ENCODE measurements around the gene POLR2A. TPM values are rescaled to one million over a fixed set of nuclear protein-coding genes. Genes with fewer than 3 reads are reported as not detected.
"Not testable (repeated sequence)": the region's sequence is repeated elsewhere in the genome, so short reads cannot be mapped to it uniquely, and the experiment has no call there.

Gene POLR2A
- total RNA-seq, 1 donor: 74.1 TPM

GRCh38 chr17:7479213-7480088 is 4.7 kb upstream of the POLR2A start, which contains the start of gene ZBTB4:
ZBTB4 (minus strand) TSS chr17:7479631; CDS start chr17:7466801, 12,830 bp downstream.
- no peak for TF ChIP-seq CTCF (IDR thresholded peaks at IDR 0.05; ENCODE audit: insufficient read depth, low read length)
- peak within 1 kb of the TSS; percentile 87 for H3K4me3 ChIP-seq (ENCODE audit: low read depth, low read length)
- DNase-seq (ENCODE audit: low read depth): no peak

- H3K4me3 ChIP-seq (ENCODE audit: low read depth, low read length): peak overlapping the region; percentile 73
- peak; percentile 40 for DNase-seq (ENCODE audit: low read depth)
- no peak for TF ChIP-seq CTCF (IDR thresholded peaks at IDR 0.05; ENCODE audit: insufficient read depth, low read length)
Measured at GRCh38 chr17:7480089-7480384, 4.1 kb upstream of the POLR2A start.

- not testable (repeated sequence) for DNase-seq (ENCODE audit: low read depth)
- peak within 1 kb of the TSS; percentile 73 for H3K4me3 ChIP-seq (ENCODE audit: low read depth, low read length)
Measured at GRCh38 chr17:7481275-7481674, 2.9 kb upstream of the POLR2A start, which contains the start of gene SLC35G6. SLC35G6 (plus strand) TSS chr17:7481446; CDS start chr17:7481517, 71 bp downstream.

GRCh38 chr17:7481842-7482741 is 2.1 kb upstream of the POLR2A start:
- not testable (repeated sequence) for H3K4me3 ChIP-seq (ENCODE audit: low read depth, low read length); DNase-seq (ENCODE audit: low read depth)

- H3K4me3 ChIP-seq (ENCODE audit: low read depth, low read length): peak overlapping the region; percentile 86
- not testable (repeated sequence) for DNase-seq (ENCODE audit: low read depth)
Measured at GRCh38 chr17:7482742-7483088, 1.5 kb upstream of the POLR2A start.

- TF ChIP-seq CTCF (IDR thresholded peaks at IDR 0.05; ENCODE audit: insufficient read depth, low read length): no peak
- peak; percentile 95 for DNase-seq (ENCODE audit: low read depth)
- H3K4me3 ChIP-seq (ENCODE audit: low read depth, low read length): peak overlapping the region; percentile 86
Measured at GRCh38 chr17:7483255-7484066, 705 bp upstream of the POLR2A start.

- no peak for DNase-seq (ENCODE audit: low read depth)
- TF ChIP-seq CTCF (IDR thresholded peaks at IDR 0.05; ENCODE audit: insufficient read depth, low read length): peak; percentile 23
- peak overlapping the region; percentile 67 for H3K4me3 ChIP-seq (ENCODE audit: low read depth, low read length)
Measured at GRCh38 chr17:7484919-7485377, 782 bp downstream of the POLR2A start.

Measured in fibroblast of the aortic adventitia (primary cell).